Right lobe of liver (tissue), 6 donors: ENCODE measurements around the gene DNAAF8. TPM values are rescaled to one million over a fixed set of nuclear protein-coding genes. Genes with fewer than 3 reads are reported as not detected.
A peak's percentile ranks its signal among the peaks of the same experiment; 100 is the strongest.

Source experiments
- ATAC-seq, 4 donors: fragments of 200-7000 bp; cut with Tn5 transposase; one replicate each; pipeline ENCODE4 v1.9.1; 2020; ENCODE audit warnings: mild to moderate bottlenecking in 4 of 4, moderate library complexity in 4 of 4
- DNase-seq, 3 donors: peaks; one replicate each; pipeline ENCODE4 v3.0.0-alpha.2; 2020
- H3K27ac ChIP-seq, 3 donors: fragments of 200-600 bp; one replicate each; pipeline ENCODE4 v1.8.0; 2022
- H3K27me3 ChIP-seq, 2 donors: fragments of 200-600 bp; one replicate each; pipeline ENCODE4 v1.8.0; 2022
- H3K36me3 ChIP-seq, 4 donors: fragments of 200-600 bp; sonication (generic) in 1 of 4; one replicate each; pipeline versions ENCODE4 v1.5.1 to v1.8.0; 2017 to 2022; ENCODE audit warnings: control low read depth in 1 of 4
- H3K4me1 ChIP-seq, 4 donors: fragments of 200-600 bp; sonication (generic) in 1 of 4; one replicate each; pipeline versions ENCODE4 v1.5.1 to v1.8.0; 2017 to 2022; ENCODE audit warnings: control low read depth in 1 of 4
- H3K4me3 ChIP-seq, 3 donors: fragments of 200-600 bp; one replicate each; pipeline ENCODE4 v1.8.0; 2022
- H3K9me3 ChIP-seq, 4 donors: fragments of 200-600 bp; sonication (generic) in 1 of 4; one replicate each; pipeline versions ENCODE4 v1.5.1 to v1.8.0; 2017 to 2022; ENCODE audit warnings: control low read depth in 1 of 4
- CTCF ChIP-seq, 4 donors: fragments of 200-600 bp in 3 of 4; fragments of 450-650 bp in 1 of 4; IDR thresholded peaks; one replicate each; pipeline versions ENCODE4 v1.5.1 to v1.8.0; 2016 to 2022; ENCODE audit warnings: antibody characterized with exemption in 4 of 4, mild to moderate bottlenecking in 2 of 4
- POLR2A ChIP-seq: fragments of 450-650 bp; IDR thresholded peaks from one replicate; pipeline ENCODE4 v1.6.1; 2017; ENCODE audit warnings: antibody characterized with exemption, mild to moderate bottlenecking
- WGBS: methylation state at CpG from one replicate; pipeline ENCODE4 v1.1.6; 2018; ENCODE audit warnings: low coverage, low lambda C conversion rate; ENCODE audit not compliant: insufficient coverage; ENCODE audit errors: missing lambda C conversion rate; 5-methylcytosine and 5-hydroxymethylcytosine counted together
- intact Hi-C, 2 donors: fragments of 100-400 bp; cut with DNase I; formaldehyde crosslinking; loops; one replicate each; pipeline versions ENCODE4 v1.11.2 to v1.14.1; 2022
- total RNA-seq, 6 experiments: library from RNA; depleted of rRNA in 2 of 6; stranded (reverse); fragments of >200 nt in 2 of 6; fragmentation: NEBNext Ultra II Directional in 3 of 6; extraction: Animal tissue kit (Norgen Biotek cat#: 25700) in 3 of 6; gene quantifications; one replicate each; pipeline versions ENCODE4 v1.1.0 to v1.2.4, GENCODE V29; 2016 to 2023
- donor health status: DM: no; HTN: yes; CAD: no.
- donor health status: DM: no; HTN: no; CAD: no.
- donor health status: DM: no; HTN: no; CAD: no.
- donor health status: DM: no; HTN: yes; CAD: no.
- donor health status: DM: no; HTN: yes; CAD: no.

Gene DNAAF8
- total RNA-seq, 6 experiments from 2014 or later: 0.12 to 0.92 (median 0.42) TPM; not detected in 1

GRCh38 chr16:4754865-4755264 is 20.5 kb downstream of the DNAAF8 start:
- H3K4me3 ChIP-seq: no peak overlapping the region
- TF ChIP-seq CTCF (IDR thresholded peaks at IDR 0.05): no peak
- no peak for TF ChIP-seq POLR2A
- no peaks in the 10 kb centered on the region for H3K9me3 ChIP-seq
- WGBS: 97% methylated on average over 3 of the region's 4 CpGs
- no peak for DNase-seq
- H3K27me3 ChIP-seq: no peaks in the 10 kb centered on the region
- no peak overlapping the region for H3K27ac ChIP-seq
- no peak for ATAC-seq
- peaks cover 0 to 47% (median 19%) of the 10 kb centered on the region in 4 donors for H3K36me3 ChIP-seq
- intact Hi-C loops: no loop called here
- H3K4me1 ChIP-seq: no peaks in the 10 kb centered on the region

GRCh38 chr16:4755687-4756086 is 21.4 kb downstream of the DNAAF8 start:
- ATAC-seq (no peak), DNase-seq (no peak)
- Histone ChIP-seq H3K4me3 (no peak overlapping the region), H3K9me3 (no peaks in the 10 kb centered on the region), H3K27me3 (no peaks in the 10 kb centered on the region), H3K36me3 (peaks cover 0 to 54% (median 20%) of the 10 kb centered on the region in 4 donors), H3K4me1 (no peaks in the 10 kb centered on the region), H3K27ac (no peak overlapping the region)
- WGBS: 90% methylated on average over 3 of the region's 6 CpGs
- intact Hi-C loops: no loop called here
- TF ChIP-seq POLR2A (no peak), CTCF (IDR thresholded peaks at IDR 0.05) (no peak)

- H3K4me3 ChIP-seq: no peak overlapping the region
Observed at GRCh38 chr16:4760221-4760910, 26.0 kb downstream of the DNAAF8 start.

GRCh38 chr16:4762205-4762604 is 27.9 kb downstream of the DNAAF8 start:
- WGBS: no CpG with 5 or more reads among the region's 9 CpGs
- no peak for ATAC-seq

More at GRCh38 chr16:4760221-4760910, 26.0 kb downstream of the DNAAF8 start:
- DNase-seq: no peak
- H3K4me1 ChIP-seq: peaks cover 0 to 3% (median 0%) of the 10 kb centered on the region in 4 donors
- H3K9me3 ChIP-seq: no peaks in the 10 kb centered on the region
- H3K36me3 ChIP-seq: peaks cover 0 to 55% (median 12%) of the 10 kb centered on the region in 4 donors
- no peak overlapping the region for H3K27ac ChIP-seq
- H3K27me3 ChIP-seq: no peaks in the 10 kb centered on the region
- TF ChIP-seq CTCF (IDR thresholded peaks at IDR 0.05) (no peak), POLR2A (no peak)
- intact Hi-C loops: no loop called here
- ATAC-seq: peak in 2 of 4 donors; percentile 15 to 33
- WGBS: 67% methylated on average over 5 of the region's 23 CpGs

More at GRCh38 chr16:4762205-4762604, 27.9 kb downstream of the DNAAF8 start:
- Histone ChIP-seq H3K4me3 (no peak overlapping the region), H3K4me1 (peaks cover 0 to 9% (median 0%) of the 10 kb centered on the region in 4 donors), H3K9me3 (no peaks in the 10 kb centered on the region), H3K27ac (no peak overlapping the region), H3K27me3 (no peaks in the 10 kb centered on the region), H3K36me3 (peaks cover 0 to 55% (median 12%) of the 10 kb centered on the region in 4 donors)
- intact Hi-C loops: no loop called here
- no peak for DNase-seq
- no peak for TF ChIP-seq POLR2A
- no peak for TF ChIP-seq CTCF (IDR thresholded peaks at IDR 0.05)
